HG02852 (cell line): ENCODE results near the gene ADGRA1.
"Not testable (repeated sequence)": the region's sequence is repeated elsewhere in the genome, so short reads cannot be mapped to it uniquely, and the experiment has no call there.

Experiments
- ATAC-seq: cut with Tn5 transposase; IDR thresholded peaks from one replicate; pipeline ENCODE4 v1.9.1; 2021; ENCODE audit warnings: mild to moderate bottlenecking, moderate library complexity; ENCODE audit not compliant: unreplicated experiment

ADGRA1 gene

DNA sequence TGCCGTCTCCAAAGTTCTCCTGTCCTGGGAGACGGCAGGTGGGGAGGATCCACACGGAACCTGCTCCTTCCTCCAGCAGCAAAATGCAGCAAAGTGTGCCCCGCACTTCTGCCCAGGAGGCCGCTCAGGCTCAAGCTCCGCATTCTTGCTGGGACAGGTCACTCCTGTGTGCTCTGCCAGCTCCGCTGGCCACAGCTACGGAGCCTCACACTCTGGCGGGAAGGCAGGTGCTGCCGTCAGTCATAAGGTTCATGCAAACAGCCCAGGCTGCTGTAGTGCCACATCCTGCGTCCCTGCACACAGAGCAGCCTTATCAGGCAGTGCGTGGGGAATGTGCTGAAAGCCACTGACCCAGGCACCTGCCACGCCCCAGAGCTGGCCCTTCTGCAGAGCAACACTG, 22.4 kb downstream of the ADGRA1 start:
- ATAC-seq: no peak

DNA sequence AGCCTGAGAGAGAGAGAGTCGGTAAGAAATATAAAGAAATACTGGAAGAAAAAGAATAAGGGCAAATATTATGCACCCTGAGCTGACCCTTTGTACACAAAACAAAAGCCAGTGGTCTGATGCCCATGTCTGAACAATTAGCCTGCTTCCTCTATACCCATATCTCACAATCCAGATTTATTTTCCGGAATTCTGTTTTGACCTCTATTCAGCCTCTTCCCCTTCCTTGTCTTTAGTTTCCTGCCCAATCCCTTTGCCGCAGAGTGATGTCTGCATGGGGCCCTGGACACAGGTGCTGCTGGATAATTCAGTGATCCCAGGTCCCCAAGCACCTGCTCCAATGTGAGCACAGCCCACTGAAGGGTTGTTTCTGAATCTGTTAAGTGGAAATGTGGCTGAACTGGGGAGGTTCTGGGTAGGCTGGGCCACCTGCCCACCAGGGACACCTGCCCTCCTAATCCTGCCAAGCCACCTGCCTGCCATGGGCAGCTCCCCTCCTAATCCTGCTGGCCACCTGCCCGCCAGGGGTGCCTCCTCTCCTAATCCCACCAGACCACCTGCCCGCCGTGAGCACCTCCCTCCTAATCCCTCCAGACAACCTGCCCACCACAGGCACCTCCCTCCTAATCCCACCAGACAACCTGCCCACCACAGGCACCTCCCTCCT, 23.0 kb downstream of the ADGRA1 start:
- no peak for ATAC-seq

DNA sequence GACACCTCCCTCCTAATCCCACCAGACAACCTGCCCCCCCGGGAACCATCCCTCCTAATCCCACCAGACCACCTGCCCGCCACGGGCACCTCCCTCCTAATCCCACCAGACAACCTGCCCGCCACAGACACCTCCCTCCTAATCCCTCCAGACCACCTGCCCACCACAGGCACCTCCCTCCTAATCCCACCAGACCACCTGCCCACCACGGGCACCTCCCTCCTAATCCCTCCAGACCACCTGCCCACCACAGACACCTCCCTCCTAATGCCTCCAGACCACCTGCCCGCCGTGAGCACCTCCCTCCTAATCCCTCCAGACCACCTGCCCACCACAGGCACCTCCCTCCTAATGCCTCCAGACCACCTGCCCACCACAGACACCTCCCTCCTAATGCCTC, 23.9 kb downstream of the ADGRA1 start:
- ATAC-seq: not testable (repeated sequence)

DNA sequence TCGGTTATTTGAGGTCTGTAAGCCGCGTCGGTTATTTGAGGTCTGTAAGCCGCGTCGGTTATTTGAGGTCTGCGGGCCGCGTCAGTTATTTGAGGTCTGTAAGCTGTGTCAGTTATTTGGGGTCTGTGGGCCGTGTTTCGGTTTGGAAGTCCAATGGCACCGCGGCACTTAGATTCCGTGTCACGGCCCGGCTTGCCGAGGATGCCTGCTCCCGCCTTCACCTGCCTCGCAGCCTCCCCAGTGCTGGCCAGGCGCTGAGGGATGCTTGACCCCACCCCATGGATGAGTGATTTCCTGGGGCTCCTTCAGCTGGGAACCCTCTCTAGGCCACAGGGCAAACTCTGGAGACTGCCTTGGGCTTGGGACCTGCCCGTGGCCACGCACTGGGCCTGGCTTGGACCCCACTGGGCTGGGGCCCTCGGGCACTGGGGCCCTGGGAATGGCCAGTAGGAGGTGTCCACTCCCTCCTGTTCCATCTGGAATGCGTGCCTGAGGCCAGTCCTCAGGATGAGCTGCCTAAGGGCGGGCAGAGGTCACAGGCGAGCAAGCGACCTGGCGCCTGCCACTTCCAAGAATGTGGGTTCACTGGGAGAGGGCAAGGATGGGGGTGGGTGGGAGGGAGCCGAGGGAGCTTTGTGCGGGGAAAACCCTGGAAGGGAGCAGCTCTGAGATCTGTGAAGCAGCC, 25.6 kb downstream of the ADGRA1 start:
- no peak for ATAC-seq

DNA sequence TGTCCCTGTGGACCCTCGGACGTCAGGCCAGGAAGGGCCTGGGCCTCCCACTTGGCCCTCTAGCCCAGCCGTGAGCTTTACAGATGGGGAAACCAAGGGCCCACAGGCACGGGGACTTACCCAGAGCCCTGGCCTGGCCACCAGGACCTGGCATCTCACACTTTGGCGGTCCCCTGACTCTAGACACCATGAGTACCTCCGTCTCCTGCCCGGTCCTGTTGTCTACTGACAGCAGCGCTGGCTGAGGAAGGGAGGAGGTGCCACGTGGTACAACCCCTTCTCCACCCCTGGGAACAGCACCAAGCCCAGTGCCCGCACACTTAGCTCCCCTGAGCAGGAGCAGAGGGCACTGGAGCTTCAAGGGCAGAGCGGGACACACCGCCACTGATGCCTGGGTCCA, 26.1 kb downstream of the ADGRA1 start:
- no peak for ATAC-seq

DNA sequence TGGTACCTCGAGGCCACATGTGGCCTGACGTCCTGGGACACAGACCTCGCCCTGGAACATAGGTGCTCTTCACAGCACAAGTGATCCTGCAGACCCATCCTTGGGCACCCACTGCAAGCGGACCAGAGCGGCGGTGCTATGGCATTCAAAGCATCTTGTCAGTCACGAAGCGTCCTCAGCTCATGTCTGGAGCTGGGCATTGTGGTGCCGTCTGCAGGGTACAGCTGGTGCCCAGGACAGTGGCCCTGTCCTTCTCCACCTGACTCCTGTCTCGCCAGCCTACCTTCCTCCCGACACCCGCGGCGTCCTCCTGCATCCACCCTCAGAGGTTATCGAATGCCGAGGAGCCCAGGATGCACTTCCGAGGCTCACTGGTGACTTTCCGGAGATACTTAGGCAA, 26.5 kb downstream of the ADGRA1 start:
- no peak for ATAC-seq

DNA sequence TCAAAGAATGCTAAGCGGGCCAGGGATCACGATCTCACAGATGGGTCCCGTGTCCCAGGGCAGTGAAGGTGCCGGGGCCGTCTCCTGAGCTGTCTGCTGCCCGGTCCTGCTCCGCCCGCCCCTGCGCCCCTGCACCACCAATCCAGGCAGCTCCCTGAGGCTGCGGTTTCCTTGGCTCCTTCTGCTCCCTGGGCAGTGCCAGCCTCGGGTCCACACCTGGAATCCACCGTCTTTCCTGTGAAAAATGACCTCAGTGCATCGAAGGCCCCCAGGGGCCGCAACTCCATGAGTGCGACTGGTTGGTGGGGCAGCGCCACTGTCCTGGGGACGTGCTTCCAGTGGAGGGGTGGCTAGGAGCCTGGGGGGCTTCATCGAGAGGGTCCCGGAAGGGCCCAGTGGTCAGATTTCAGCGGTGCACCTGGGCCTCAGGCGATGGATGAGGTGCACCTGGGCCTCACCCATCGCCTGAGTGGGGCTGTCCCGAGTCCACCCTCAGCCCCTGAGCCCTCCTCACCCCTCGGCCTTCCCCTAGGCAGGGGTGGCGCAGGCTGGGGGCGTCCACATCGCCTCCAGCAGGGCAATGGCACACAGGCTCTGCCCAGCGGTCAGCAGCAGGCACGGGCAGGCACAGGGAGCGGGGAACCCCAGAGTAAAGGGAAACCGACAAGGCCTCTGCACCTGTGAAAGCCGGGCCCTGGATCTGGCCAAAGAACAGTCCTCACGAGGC, 27.2 kb downstream of the ADGRA1 start:
- no peak for ATAC-seq

DNA sequence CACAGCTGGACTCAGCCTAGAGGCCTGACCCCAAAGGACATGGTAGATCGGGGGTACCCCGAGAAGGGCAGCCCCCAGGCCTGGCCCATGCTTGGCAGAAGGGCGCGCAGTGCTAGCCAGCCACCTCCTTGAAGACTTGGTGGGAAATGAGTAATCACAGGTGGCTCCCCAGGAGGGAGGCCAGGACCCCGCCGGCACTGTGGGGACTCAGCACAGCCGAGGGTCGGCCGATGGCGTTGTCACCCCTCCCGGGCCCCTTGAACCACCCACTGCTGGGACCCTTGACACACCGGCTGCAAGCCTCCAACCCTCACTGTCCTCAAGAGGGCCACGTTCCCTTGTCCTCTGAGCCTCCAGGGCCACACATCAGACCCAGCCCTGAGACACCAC, 27.7 kb downstream of the ADGRA1 start:
- no peak for ATAC-seq

DNA sequence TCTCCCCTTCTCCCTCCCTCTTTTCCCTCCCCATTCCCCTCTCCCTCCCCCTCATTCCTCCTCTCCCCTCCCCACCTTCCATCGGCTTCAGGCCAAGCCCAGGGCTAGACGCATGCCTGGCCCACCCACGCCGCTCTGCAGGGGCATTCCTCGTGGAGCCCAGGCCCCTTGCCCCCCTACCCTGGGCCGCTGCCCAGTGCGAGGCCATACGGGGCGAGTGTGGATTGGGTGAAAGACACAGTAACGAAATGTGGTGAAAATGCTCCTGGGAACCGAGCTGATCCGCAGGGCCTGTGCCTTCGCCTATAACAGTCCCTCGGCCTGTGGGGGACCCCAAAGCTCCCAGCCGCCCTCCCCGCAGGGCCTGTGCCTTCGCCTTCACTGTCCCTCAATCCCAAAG, 28.3 kb downstream of the ADGRA1 start:
- ATAC-seq: no peak

DNA sequence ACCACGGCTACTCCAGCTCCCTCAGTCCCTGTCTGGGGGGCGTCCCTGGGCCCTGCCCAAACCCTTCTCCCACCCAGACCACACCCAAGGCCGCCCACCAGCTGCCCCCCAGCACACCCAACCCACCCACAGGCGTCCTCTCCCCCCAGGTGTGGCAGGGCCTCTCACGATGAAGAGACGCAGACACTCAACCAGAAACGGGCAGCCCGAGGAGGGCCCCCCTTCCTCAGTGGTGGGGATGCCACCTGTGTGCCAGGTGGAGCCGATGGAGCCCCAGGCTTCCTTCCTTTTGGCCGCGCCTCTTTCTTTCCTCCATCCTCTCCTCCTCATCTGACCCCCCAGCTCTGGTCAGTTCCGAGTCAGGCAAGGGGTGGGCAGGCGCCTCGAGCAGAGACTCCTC, 28.7 kb downstream of the ADGRA1 start:
- ATAC-seq: no peak

DNA sequence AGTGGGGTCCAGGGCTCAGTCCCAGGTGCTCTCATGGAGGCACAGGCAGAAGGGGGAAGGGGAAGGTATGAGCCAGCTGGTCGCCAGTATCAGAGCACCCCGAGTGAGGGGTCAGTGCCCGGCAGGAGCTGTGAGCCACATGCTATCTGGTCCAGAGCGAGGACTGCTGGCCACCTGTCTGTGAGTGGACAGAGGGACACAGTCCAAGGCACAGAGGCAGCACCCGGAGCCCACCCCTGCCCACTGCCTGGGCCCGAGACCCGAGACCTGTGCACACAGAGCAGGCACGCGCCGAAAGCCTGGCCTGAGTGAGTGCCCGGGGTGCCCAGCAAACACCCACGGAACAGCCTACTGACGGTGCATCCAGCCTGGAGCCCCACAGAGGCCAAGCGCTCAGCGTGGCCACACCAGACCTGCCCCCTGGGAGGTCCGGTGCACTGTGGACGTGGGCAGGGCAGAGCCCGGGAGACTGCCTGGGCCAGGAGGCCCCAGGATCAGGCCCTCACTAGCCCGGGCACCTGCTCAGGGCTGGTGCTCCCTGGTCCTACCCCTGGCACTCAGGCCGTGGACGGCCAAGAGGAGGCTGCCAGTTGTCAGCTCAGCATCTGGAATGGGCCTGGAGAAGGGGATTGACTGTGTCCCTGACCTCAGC, 29.4 kb downstream of the ADGRA1 start:
- ATAC-seq: no peak

DNA sequence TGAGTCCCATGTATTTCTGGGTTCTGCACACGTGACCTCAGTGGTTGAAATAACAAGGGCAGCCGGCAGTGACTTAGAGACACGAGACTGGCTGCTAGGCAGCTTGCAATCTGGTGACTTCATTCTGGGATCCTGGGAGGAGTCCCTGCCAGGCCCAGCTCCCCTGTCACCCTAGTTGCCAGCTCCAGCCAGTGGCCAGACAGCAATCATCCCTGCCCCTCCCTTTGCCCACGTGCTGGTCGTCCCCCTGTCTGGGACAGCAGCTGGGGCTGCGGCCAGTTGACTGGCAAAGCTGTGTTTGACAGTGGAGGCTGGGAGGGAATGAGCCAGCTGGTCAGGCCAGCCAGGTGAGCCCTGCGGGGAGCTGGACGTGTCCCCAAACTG, 30.0 kb downstream of the ADGRA1 start:
- ATAC-seq: no peak

DNA sequence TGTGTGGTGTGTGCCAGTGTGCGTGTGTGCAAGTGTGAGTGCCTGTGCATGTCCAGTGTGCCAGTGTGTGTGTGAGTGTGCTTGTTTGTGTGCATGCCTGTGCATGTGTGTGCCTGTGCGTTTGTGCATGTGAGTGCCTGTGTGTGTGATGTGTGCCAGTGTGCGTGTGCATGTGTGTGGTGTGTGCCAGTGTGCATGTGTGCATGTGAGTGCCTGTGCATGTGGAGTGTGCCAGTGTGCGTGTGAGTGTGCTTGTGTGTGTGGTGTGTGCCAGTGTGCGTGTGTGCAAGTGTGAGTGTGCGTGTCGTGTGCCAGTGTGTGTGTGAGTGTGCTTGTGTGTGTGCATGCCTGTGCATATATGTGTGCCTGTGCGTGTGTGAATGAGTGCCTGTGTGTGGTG, 33.8 kb downstream of the ADGRA1 start:
- ATAC-seq: no peak

DNA sequence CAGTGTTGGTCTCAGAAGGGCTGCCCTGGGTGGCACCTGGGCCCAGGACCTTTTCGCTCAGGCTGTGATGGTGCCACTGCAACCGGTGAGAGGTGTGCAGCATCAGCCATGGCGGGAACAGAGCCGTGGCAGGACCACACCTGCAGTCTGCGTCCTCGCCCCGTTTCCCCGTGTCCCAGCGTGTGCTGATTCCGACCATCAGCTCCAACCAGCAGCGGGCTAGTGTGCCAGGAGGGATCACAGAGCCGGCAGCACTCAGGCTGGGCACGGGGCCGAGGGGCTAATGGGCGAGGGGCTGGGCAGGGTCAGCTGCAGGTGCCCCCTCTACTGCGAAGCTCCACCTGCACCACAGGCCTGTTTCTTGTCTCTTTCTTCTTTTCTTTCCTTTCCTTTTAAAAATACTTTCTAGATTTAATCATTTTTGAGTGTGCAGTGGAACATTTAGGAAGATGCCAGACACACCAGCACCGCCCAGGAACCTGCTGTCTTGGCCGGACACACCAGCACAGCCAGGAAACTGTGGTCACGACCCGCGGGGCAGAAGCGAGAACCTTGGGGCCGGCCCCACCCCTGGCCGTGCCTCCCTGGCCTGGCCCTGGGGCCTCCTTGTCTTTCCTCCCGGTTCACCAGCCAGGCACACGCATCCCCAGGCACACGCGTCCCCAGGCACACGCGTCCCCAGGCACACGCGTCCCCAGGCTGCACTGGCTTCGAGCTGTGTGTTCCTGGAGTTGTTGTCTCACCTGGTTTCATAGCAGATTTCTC, 34.6 kb downstream of the ADGRA1 start:
- ATAC-seq: no peak

DNA sequence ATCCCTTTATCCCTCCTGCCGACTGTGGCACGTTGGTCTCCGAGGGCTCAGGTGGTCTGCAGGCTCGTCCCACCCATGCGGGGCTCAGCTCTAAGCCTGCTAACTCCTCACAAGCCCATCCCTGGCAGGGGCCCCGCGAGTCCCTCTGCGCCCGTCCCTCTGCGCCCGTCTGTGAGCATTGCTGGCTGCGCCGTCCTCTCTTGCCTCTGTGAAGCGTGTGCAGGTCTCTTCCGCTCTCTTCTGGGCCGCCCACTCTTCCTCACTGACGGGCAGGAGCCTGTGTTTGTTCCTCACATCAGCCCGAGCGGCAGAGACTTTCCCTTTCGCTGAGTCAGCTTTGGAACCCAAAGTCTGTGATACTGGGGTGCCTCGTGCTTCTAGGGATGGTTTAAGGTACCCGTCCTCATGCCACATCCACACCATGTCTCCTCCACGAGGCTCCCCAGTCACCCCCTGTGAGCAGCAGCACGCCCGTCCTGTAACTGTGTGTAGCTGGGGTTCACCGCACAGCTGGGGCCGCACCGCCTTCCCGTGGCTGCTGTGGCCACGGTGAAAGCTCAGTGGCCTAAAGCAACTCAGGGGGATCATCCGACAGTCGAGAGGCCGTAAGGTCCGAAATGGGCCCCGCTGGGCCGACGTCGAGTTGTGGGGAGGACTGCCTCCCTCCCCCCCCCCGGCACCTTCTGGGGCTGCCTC, 35.5 kb downstream of the ADGRA1 start:
- ATAC-seq: no peak

DNA sequence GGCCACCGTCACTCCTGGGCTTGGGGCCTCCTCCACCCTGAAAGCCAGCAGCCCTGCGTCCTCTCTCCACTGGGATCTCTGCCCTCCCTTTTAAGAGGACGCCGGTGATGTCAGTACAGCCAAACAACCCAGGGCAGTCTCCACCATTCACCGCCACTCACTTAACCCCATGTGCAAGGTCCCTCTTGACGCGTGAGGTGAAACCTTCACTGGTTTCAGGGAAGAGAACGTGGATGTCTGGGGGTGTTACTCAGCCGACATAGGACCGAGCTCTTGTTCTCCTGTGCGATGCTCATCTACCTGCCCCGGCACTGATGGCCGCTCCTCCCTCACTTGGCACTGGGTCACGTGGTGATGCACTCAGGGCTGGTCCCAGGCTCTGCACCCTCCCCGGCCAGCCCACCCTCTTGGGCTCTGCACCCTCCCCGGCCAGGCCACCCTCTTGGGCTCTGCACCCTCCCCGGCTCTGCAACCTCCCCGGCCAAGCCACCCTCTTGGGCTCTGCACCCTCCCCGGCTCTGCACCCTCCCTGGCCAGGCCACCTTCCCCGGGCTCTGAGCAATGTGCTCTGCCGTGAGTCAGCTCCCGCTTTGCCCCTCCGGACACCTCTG, 36.1 kb downstream of the ADGRA1 start:
- no peak for ATAC-seq

DNA sequence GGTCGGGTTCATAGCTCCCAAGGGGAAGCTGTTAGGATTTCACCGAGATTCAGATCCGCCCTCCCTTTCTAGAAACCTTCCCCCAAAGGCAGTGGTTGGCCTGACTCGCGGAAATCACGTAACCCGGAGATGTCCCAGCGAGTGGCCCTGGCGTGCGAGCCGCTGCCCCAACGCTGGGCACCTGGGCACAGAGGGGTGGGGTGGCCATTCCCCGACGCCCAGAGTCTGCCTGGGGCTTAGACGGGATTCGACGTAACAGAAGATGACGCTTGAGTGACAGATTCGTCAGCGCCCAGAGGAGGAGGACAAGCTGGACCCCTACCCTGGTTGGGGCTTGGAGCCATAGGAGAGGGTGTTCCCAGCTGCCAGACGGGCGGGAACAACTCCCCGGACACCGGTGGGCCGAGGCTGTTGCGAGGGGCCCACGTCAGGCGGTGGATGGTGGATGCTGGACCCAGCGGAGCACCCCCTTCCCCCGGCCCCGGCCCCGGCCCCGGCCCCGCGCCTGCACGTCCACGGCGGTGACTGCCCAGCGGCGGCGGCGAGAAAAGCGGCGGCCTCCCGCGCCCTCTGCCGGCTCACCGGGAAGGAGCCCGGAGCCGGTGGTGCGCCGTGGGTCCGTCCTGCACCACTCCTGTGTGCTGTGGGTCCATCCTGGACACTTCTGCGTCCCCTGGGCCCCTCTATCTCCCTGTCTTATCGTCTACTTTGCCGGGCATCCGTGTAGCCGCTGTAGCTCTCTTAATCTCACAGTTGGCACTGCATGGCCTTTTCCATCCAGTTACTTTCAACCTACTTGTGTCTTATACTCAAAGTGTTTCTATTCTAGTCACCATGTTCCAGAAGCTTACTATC, 36.9 kb downstream of the ADGRA1 start:
- ATAC-seq: no peak

DNA sequence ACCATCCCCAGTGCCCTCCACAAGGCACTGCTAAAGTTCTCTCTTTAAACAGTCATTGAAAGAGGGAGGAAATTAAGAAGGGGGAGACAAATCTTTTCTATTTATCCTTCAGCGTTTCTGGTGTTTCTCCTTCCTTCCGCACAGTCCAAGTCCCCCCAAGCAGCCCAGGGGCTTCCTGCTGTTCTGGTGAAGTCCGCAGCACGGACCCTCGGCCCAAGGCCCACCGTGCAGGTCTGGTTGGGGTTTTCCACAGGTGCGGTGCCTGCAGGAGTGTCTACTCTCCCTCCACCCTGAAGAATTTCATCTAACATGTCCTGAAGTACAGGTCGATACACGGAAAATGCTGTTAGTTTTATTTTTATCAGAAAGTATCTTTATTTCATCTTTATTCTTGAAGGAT, 38.2 kb downstream of the ADGRA1 start:
- ATAC-seq: no peak
